Measurements from ENCODE around the gene TMEM229B.

Gene TMEM229B

GRCh38 chr14:67514650-67515385, 26.3 kb upstream of the TMEM229B start:
- peak; percentile 24 for DNase-seq

GRCh38 chr14:67514203-67514607, 25.7 kb upstream of the TMEM229B start:
- DNase-seq: peak; percentile 33

GRCh38 chr14:67513631-67514108, 25.1 kb upstream of the TMEM229B start:
- no peak for DNase-seq

GRCh38 chr14:67512463-67513310, 24.2 kb upstream of the TMEM229B start:
- no peak for DNase-seq

GRCh38 chr14:67510836-67511235, 22.3 kb upstream of the TMEM229B start:
- DNase-seq: no peak

- no peak for DNase-seq
These were observed 21.6 kb upstream of the TMEM229B start for GRCh38 chr14:67510121-67510520.

GRCh38 chr14:67508956-67509355, 20.4 kb upstream of the TMEM229B start:
- DNase-seq: no peak

GRCh38 chr14:67505254-67505653, 16.7 kb upstream of the TMEM229B start:
- DNase-seq: no peak

- DNase-seq: no peak
These were observed 14.8 kb upstream of the TMEM229B start for GRCh38 chr14:67503331-67503730.

GRCh38 chr14:67502867-67503266, 14.3 kb upstream of the TMEM229B start:
- DNase-seq: no peak

GRCh38 chr14:67501670-67502069, 13.1 kb upstream of the TMEM229B start:
- DNase-seq: no peak

GRCh38 chr14:67500981-67501380, 12.5 kb upstream of the TMEM229B start:
- DNase-seq: no peak

GRCh38 chr14:67497716-67498115, 9.2 kb upstream of the TMEM229B start:
- no peak for DNase-seq

- no peak for DNase-seq
These were observed 8.7 kb upstream of the TMEM229B start for GRCh38 chr14:67497216-67497615.

GRCh38 chr14:67495827-67496226, 7.3 kb upstream of the TMEM229B start:
- no peak for DNase-seq

GRCh38 chr14:67493092-67493717, 4.7 kb upstream of the TMEM229B start:
- no peak for DNase-seq

- no peak for DNase-seq
These were observed 4.0 kb upstream of the TMEM229B start for GRCh38 chr14:67492538-67492937.

GRCh38 chr14:67491741-67492507, 3.4 kb upstream of the TMEM229B start:
- peak; percentile 92 for DNase-seq

- no peak for DNase-seq
These were observed 2.8 kb upstream of the TMEM229B start for GRCh38 chr14:67491285-67491684.

- no peak for DNase-seq
These were observed 1.7 kb upstream of the TMEM229B start for GRCh38 chr14:67490196-67490595.

- DNase-seq: no peak
These were observed 1.2 kb downstream of the TMEM229B start for GRCh38 chr14:67487332-67487731.

- DNase-seq: no peak
These were observed 1.6 kb downstream of the TMEM229B start for GRCh38 chr14:67486890-67487289.
